H7 (cell line): Measurements from ENCODE around the gene FGFR1OP2. TPM values are rescaled to one million over a fixed set of nuclear protein-coding genes. Genes with fewer than 3 reads are reported as not detected.

Experiments
- DNase-seq: peaks from one replicate; pipeline ENCODE4 v3.0.0; 2012
- H3K27me3 ChIP-seq: 2 replicates; pipeline ENCODE4 v1.6.0; 2011; ENCODE audit warnings: mild to moderate bottlenecking, low read length; ENCODE audit not compliant: control insufficient read depth, insufficient read depth
- H3K36me3 ChIP-seq: replicated peaks from 2 replicates; pipeline ENCODE4 v1.5.1; 2011; ENCODE audit warnings: low read length; ENCODE audit not compliant: control insufficient read depth, insufficient read depth
- H3K4me3 ChIP-seq: 2 replicates; pipeline ENCODE4 v1.5.1; 2011; ENCODE audit warnings: low read depth, mild to moderate bottlenecking, control low read depth, low read length, moderate library complexity; ENCODE audit not compliant: insufficient read depth
- total RNA-seq: library from RNA; depleted of rRNA; stranded (reverse); fragments of >200 nt; shearing (Covaris generic); gene quantifications from 2 replicates; pipeline ENCODE4 v1.2.3, GENCODE V29; 2014

Gene FGFR1OP2
- total RNA-seq, 1 experiment from 2014 or later = 24.0 TPM

GRCh38 chr12:26970136-26970535, 31.9 kb downstream of the FGFR1OP2 start:
- Histone ChIP-seq H3K27me3 (no peaks in the 10 kb centered on the region), H3K36me3 (peaks cover 9% of the 10 kb centered on the region), H3K4me3 (no peak overlapping the region)
- no peak for DNase-seq

DNA sequence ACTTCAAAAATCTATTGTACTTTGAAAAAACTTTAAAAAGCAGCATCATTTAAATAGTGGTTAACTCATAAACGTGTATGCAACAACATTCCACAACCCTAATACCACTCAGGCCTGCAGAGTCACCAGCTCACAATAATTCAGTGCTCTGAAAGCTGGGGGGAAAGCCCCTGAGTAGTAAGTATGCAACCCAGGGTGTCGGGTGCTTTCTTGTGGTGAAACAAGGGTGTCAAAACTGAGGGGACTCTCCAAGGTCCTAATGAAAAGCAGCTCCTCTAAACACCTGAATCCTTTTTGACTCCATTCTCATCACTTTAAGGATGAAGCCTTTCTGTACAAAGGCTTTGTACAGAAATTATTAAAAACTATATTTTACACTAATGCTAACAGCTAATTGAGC, 33.7 kb downstream of the FGFR1OP2 start:
- H3K36me3 ChIP-seq = peaks cover 11% of the 10 kb centered on the region
- DNase-seq = no peak
- no peaks in the 10 kb centered on the region for H3K27me3 ChIP-seq
- no peak overlapping the region for H3K4me3 ChIP-seq

DNA sequence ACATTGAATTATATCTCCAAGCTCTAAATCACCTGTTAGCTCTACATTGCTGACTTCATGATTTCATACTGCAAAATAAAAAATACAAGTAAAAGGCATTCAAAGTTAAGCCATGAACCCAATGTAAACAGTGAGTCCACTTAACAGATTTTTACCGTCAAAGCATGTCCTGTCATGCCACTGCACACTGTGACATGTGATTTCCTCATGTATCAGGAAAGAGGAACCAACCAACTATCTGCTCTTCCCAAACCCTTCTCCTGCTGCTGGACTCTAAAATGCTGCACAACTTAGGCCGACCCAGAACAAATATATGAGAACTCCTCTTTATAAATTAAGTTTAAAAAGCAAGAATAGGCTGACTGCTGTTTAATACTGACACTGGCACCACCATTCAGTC, 38.4 kb downstream of the FGFR1OP2 start:
- no peak for DNase-seq
- Histone ChIP-seq H3K36me3 (peaks cover 13% of the 10 kb centered on the region), H3K27me3 (no peaks in the 10 kb centered on the region), H3K4me3 (no peak overlapping the region)

DNA sequence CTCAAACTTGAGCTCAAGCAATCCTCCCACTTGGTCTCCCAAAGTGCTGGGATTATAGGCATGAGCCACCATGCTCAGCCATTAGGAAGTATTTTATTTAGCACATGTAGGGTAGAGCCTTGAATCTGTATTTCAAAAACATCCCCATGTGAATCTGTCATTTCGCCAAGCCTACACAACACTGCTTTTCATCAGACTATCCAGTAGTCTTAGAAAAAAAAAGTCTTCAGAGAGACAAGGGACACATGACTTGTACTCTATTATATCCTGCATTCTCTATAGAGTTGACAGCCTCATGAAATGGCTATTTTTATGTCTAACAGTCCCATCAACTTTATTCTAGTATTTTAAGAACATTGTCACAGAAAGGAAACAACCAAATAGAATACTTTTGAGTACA, 40.5 kb downstream of the FGFR1OP2 start:
- H3K36me3 ChIP-seq = peaks cover 8% of the 10 kb centered on the region
- no peak for DNase-seq
- H3K4me3 ChIP-seq = no peak overlapping the region
- no peaks in the 10 kb centered on the region for H3K27me3 ChIP-seq

GRCh38 chr12:26979733-26980132, 41.5 kb downstream of the FGFR1OP2 start:
- Histone ChIP-seq H3K36me3 (peaks cover 7% of the 10 kb centered on the region), H3K4me3 (no peak overlapping the region), H3K27me3 (no peaks in the 10 kb centered on the region)
- DNase-seq = no peak

DNA sequence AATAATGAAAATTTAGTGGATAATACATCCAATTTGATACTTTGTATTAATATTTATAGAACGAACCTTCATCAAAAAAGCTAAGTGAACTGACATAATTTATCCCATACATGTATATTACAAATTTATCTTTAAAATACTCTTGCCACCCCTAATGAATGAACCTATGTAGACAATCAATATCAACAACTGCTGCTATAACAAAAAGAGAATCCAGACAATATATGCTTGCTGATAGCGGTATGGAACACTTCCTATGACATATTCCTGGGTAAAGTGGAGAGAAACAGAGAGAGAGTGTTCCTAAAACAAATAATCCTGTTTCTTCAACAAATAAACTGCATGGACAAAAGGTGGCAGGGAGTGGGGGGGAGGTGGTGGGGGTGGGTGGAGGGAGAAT, 44.6 kb downstream of the FGFR1OP2 start:
- Histone ChIP-seq H3K27me3 (no peaks in the 10 kb centered on the region), H3K36me3 (peaks cover 7% of the 10 kb centered on the region), H3K4me3 (no peak overlapping the region)
- DNase-seq = no peak

DNA sequence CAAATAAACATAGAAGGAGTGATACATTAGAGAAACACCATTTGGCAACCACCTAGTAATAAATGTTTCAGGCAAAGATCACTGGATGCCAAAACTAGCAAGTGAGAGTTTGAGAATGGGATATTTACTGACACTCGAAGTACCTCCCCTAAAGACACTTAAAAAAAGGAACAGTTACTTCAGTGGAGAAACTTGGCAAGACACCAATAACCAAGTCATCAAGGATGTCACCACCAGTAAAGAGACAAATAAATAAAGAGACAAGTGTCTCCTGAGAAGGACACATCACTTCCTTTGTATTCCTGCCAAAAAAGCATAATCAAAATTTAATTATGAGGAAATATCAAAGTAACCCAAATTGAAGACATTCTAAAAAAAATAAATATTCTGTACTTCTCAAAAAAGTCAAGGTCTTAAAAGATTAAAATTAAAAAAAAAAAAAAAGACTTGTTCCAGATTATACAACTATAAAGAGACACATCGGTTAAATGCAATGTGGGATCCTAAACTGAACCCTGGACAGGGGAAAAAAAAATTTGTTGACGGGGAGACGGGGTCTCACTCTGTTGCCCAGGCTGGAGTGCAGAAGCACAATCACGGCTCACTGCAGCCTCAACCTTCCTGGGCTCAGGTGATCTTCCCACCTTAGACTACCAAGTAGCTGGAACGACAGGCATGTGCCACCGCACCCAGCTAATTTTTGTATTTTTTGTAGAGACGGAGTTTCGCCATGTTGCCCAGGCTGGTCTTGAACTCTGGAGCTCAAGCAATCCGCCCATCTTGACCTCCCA, 49.6 kb downstream of the FGFR1OP2 start:
- Histone ChIP-seq H3K4me3 (no peak overlapping the region), H3K27me3 (no peaks in the 10 kb centered on the region), H3K36me3 (peaks cover 4% of the 10 kb centered on the region)
- no peak for DNase-seq

DNA sequence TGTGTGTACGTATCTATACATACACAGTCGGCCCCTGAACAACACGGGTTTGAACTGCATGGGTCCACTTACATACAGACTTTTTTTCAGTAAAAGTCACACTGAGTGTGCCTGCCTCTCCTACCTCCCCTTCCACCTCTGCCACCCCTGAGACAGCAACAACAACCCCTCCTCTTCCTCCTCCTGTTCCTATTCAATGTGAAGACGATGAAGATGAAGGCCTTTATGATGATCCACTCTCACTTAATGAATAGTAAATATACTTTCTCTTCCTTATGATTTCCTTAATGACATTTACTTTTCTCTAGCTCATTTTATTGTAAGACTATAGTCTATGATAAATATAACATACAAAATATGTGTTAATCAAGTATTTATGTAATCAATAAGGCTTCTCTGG, 50.4 kb downstream of the FGFR1OP2 start:
- DNase-seq = no peak
- Histone ChIP-seq H3K27me3 (no peaks in the 10 kb centered on the region), H3K4me3 (no peak overlapping the region), H3K36me3 (peaks cover 7% of the 10 kb centered on the region)

DNA sequence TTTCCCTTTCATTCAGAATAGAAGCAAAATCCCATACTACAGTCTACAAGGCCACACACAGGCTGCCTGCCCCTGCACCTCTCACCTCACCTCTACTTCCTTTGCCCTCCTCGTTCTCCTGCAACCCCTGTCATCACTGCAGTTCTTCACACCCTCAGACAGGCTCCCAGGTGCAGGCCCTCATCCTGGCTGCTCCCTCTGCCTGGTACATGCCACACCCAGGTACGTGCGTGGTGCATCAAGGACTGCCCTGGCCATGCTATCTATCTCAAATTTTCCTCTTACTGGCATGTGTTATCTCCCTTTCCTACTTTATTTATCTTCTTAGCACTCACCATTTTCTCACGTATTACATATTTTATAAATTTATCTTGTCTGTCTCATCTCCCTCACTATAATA, 51.6 kb downstream of the FGFR1OP2 start:
- Histone ChIP-seq H3K4me3 (no peak overlapping the region), H3K27me3 (no peaks in the 10 kb centered on the region), H3K36me3 (peaks cover 8% of the 10 kb centered on the region)
- DNase-seq = no peak

DNA sequence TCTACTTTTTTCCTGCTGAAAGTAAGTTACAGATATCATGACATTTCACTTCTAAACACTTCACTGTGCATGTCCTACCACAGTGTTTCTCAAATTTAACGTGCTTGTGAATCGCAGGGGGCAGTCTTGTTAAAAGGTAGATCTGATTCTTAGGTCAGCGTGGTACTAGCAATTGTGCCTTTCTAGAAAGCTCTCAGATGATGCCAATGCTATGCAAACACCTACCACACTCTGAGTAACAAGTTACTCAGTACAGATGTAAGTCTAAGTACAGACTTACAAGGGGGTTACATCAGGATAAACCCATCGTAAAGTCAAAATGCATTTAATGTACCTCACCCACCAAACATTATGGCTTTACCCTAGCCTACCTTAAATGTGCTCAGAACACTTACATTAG, 53.6 kb downstream of the FGFR1OP2 start:
- H3K4me3 ChIP-seq = no peak overlapping the region
- H3K27me3 ChIP-seq = no peaks in the 10 kb centered on the region
- no peak for DNase-seq
- peaks cover 12% of the 10 kb centered on the region for H3K36me3 ChIP-seq

DNA sequence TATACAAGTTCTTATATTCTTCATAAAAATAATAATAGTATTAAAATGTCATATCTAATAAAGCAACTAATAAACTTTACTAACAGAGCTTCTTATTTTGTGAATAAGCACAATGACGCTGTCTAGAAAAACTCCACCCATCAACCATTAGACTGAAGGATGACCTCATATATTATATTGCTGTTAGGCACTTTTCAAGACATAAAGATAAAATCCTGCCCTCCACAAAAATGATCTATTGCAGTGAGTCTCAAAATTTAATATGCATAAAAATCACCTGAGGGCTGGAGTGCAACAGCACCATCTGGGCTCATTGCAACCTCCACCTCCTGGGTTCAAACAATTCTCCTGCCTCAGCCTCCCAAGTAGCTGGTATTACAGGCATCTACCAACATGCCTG, 55.8 kb downstream of the FGFR1OP2 start:
- Histone ChIP-seq H3K36me3 (peaks cover 17% of the 10 kb centered on the region), H3K4me3 (no peak overlapping the region)

GRCh38 chr12:26995706-26996105, 57.4 kb downstream of the FGFR1OP2 start:
- Histone ChIP-seq H3K27me3 (no peaks in the 10 kb centered on the region), H3K4me3 (no peak overlapping the region), H3K36me3 (peaks cover 18% of the 10 kb centered on the region)
- no peak for DNase-seq

More for the DNA sequence above, 55.8 kb downstream of the FGFR1OP2 start:
- no peak for DNase-seq
- H3K27me3 ChIP-seq = no peaks in the 10 kb centered on the region

GRCh38 chr12:26997003-26997402, 58.7 kb downstream of the FGFR1OP2 start:
- peaks cover 18% of the 10 kb centered on the region for H3K36me3 ChIP-seq
- H3K4me3 ChIP-seq = no peak overlapping the region
- H3K27me3 ChIP-seq = no peaks in the 10 kb centered on the region
- DNase-seq = no peak

DNA sequence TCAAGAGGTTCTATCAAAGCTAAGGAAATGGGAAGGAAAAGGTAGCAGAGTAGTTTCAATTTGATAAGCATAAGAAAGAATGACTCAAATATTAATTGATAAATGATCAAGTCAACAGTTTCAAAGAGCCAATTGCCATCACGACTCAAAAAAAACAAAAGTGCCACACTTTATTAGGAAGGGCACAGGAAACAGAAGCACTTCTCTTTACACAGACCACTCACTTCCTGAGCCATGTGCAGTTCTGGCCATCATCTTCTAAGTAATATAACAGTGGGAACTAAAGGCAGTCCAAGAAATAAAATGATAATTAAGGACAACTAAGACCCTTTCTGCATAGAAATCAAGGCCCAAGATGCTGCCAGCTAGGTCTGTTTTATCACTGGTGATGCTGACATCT, 62.7 kb downstream of the FGFR1OP2 start:
- H3K4me3 ChIP-seq = no peak overlapping the region
- H3K36me3 ChIP-seq = peaks cover 7% of the 10 kb centered on the region
- DNase-seq = no peak
- no peaks in the 10 kb centered on the region for H3K27me3 ChIP-seq

- no peak overlapping the region for H3K4me3 ChIP-seq
- H3K36me3 ChIP-seq = peaks cover 7% of the 10 kb centered on the region
- H3K27me3 ChIP-seq = no peaks in the 10 kb centered on the region
- DNase-seq = no peak
Observed at GRCh38 chr12:27001663-27002062, 63.4 kb downstream of the FGFR1OP2 start.

- Histone ChIP-seq H3K27me3 (no peaks in the 10 kb centered on the region), H3K36me3 (peaks cover 6% of the 10 kb centered on the region), H3K4me3 (no peak overlapping the region)
- DNase-seq = no peak
Observed at GRCh38 chr12:27002141-27002540, 63.9 kb downstream of the FGFR1OP2 start.
